ENCODE data around the gene PRSS35.
"Not testable (repeated sequence)": the region's sequence is repeated elsewhere in the genome, so short reads cannot be mapped to it uniquely, and the experiment has no call there.

The PRSS35 gene

DNA sequence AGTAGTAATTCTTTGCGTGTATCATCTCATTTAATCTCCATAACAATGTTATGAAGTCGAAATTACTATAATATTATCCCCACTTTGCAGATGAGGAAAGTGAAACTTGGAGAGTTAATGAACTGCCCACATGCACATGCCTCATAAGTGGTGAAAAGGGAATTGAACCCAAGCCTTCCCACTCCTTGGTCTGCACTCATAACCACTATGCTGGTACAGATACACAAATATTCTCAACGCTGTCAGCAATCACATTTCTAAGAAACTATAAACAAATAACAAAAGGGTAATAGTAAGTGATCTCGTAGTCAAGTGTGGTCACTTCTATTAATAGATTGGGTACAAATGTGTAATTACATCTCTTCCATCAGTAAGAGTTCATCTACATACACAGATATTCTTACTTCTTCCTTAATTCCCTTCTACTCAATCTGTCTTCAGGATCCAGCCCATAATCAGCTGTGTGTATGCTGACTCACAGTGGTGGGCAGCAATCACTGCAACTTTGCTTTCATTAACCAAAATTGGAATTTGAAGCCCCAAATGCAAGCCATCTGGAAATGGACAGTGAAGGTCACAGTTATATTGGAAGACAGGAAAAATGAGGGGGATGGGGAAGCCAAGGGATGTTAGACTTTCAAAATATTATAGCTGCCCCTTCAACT, 6.6 kb downstream of the PRSS35 start:
- no peak for DNase-seq

DNA sequence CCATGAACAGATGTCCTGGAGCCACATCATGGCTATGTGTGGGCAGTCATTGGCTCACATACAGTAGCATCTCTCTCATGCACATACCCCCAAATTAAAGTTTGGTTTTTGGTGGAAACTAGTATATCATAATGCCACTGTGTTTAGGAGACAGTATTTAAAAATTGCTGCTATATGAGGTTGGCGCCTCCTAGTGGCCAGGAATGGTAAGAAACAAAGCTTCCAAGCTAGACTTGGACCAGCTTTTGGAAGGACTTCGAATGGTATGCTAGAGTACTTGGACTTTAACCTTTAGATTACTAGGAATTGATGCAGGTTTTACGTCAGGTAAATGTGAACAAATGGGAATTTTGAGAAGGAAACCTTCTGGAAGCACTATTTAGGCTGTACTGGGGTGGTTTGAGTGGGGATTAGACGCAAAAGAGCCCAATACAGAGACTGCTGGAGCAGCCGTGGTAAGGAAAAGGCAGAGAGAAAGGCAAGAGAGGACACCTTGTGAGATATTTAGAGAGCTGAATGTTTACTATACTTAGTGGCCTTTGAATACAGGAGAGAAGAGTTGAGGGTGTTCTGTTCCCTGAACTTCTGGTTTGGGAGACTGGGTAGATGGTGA, 23.8 kb downstream of the PRSS35 start:
- no peak for DNase-seq

DNA sequence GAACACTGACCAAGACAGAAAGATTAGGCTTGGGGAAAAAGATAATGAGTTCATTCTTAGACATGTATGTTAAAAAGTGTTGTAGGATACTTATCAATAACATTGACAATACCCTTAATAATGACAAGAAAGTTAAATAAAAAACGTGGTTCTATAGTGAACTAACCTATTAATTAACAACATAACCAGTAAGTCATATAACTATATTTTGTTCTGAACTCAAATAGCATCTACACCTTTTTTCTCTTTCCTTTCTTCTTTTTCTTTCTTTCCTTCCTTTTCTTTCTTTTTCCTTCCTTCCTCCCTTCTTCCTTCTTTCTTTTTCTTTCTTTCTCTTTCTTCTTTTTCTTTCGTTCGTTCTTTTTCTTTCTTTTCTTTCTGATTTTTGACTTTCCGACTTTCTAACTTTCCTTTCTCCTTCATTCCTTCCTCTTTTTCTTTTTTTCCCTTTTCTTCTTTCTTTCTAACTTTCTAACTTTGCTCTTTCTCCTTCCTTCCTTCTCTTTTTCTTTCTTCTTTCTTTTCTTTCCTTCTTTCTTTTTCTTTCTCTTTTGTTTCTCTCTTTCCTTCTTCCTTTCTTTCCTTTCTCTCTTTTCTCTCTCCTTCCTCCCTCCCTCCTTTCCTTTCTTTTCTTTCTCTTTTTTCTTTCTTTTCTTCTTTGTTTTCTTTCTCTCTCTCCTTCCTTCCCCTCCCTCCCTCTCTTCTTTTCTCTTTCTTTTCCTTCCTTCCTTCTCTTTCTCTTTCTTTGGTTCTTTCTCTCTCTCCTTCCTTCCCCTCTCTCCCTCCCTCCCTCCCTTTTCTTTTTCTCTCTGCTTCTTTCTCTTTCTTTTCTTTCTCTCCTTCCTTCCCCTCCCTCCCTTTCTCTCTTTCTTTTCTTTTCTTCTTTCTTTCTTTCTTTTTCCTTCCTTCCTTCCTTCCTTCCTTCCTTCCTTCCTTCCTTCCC, 24.6 kb downstream of the PRSS35 start:
- DNase-seq: no peak

DNA sequence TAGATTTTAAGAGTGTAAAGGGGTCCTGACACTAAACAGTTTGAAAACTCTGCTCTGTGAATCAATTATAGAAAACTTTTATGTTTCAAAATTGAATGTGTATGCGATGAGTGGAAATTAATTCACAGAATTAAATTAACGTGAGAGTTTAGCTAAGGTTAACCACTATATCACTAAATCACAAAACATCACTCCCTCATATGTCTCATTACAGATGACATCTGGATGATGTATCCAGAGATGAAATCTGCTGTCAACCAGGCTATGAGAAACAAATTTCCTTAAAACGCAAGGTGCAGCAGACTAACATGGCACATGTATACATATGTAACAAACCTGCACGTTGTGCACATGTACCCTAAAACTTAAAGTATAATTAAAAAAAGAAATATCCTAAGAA, 27.3 kb downstream of the PRSS35 start:
- no peak for DNase-seq

DNA sequence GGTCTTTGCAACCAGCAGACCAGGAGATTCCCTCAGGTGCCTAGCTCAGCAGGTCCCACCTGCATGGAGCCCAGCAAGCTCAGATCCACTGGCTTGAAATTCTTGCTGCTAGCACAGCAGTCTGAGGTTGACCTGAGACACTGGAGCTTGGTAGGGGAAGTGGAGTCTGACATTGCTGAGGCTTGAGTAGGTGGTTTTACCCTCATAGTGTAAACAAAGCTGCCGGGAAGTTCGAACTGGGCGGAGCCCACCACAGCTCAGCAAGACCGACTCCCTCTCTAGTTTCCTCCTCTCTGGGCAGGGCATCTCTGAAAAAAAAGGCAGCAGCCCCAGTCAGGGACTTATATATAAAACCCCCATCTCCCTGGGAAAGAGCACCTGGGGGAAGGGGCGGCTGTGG, 34.3 kb downstream of the PRSS35 start:
- no peak for DNase-seq

DNA sequence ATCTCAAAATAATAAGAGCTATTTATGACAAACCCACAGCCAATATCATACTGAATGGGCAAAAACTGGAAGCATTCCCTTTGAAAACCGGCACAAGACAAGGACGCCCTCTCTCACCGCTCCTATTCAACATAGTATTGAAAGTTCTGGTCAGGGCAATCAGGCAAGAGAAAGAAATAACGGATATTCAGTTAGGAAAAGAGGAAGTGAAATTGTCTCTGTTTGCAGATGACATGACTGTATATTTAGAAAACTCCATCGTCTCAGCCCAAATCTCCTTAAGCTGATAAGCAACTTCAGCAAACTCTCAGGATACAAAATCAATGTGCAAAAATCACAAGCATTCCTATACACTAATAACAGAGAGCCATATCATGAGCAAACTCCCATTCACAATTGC, 38.1 kb downstream of the PRSS35 start:
- DNase-seq: not testable (repeated sequence)

DNA sequence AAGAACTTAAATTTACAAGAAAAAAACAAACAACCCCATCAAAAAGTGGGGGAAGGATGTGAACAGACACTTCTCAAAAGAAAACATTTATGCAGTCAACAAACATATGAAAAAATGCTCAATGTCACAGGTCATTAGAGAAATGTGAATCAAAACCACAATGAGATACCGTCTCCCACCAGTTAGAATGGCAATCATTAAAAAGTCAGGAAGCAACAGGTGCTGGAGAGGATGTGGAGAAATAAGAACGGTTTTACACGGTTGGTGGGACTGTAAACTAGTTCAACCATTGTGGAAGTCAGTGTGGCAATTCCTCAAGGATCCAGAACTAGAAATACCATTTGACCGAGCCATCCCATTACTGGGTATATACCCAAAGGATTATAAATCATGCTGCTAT, 39.4 kb downstream of the PRSS35 start:
- DNase-seq: not testable (repeated sequence)

DNA sequence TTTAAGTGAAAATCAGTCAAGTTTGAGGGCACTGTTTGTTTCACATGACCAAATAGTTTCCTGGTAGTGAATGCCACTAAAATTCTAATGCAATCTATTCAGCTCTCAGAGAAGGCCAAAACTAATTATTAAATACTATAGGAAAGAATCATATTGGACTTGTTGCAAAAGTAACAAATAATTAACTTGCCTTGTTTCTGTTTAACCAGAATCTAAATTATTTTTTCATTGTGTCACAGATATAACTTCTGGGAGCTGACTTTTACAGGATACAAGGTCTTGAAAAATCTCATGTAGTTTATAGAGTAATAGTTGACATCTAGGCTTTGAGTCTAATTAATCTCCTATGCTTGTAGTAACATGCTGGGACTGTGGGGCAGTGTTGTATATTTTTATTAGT, 44.5 kb downstream of the PRSS35 start:
- DNase-seq: no peak

DNA sequence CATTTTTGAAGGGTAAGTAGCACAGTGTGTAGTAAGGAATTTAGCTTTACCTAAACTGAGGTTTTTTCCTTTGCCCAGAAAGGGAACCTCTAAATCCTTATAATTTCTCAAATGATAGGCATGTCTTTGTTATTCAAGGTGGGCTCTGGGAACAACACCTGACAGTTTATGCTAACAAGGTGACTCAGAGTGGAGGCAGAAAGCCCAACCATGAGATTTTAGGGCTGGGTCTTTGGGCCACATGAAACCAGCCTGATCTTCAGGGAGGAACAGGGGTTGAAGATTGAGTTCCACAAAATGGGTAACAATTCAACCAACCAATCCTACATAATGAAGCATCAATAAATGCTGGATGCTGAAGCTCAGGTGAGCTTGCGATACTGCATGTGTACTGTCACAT, 46.6 kb downstream of the PRSS35 start:
- no peak for DNase-seq

DNA sequence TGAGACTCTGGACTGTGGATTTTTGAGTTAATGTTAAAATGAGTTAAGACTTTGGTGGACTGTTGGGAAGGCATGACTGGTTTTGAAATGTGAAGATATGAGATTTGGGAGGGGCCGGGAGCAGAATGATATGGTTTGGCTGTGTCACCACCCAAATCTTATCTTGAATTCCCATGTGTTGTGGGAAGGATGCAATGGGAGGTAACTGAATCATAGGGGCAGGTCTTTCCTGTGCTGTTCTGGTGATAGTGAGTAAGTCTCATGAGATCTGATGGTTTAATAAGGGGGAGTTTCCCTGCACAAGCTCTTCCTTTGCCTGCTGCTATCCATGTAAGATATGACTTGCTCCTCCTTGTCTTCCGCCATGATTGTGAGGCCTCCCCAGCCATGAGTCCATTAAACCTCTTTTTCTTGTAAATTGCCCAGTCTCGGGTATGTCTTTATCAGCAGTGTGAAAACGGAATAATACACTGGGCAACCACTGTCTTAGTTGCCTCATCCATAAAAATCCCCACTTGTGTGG, 59.4 kb downstream of the PRSS35 start:
- not testable (repeated sequence) for DNase-seq

DNA sequence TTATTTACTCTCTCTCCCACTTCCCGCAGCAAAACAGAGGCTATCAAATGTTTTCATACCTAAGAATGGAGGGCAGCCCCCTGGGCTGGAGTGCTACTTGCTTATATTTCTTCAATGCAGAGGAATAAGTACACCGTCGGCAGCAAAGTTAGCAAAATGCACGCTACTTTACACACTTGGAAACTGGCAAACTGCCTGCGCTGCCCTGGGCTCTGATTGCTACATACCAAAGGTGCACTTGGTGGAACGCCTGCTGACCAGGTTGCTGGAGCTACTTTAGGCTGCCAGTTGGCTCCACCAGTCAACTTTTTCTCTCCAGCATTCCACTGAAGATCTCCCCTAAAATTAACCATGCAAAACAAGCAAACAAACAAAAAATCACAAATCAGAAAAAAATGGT, 62.4 kb downstream of the PRSS35 start:
- no peak for DNase-seq

Data from NCI-H774 (cell line).